PFSK-1 (cell line): ENCODE results near the gene DPF3.

Experiments used
- FOXP2 ChIP-seq: optimal IDR thresholded peaks from 2 replicates; pipeline ENCODE3; 2011; ENCODE audit warnings: borderline replicate concordance, control low read depth, inconsistent platforms; ENCODE audit not compliant: insufficient read depth; ENCODE audit errors: extremely low read length, extremely low read depth
- POLR2AphosphoS5 ChIP-seq: IDR thresholded peaks from 2 replicates; pipeline ENCODE4 v1.6.1; 2012; ENCODE audit warnings: low read depth, mild to moderate bottlenecking, control low read depth, low read length, moderate library complexity
- REST ChIP-seq, 2 experiments: IDR thresholded peaks; 2 replicates each; pipeline versions ENCODE4 v1.6.1 to v1.8.0; 2011 to 2012; ENCODE audit warnings: low read depth in 2 of 2, low read length in 2 of 2, control low read depth in 1 of 2, inconsistent platforms in 1 of 2, mild to moderate bottlenecking in 1 of 2, moderate library complexity in 1 of 2; ENCODE audit not compliant: insufficient read depth in 1 of 2
- SIN3A ChIP-seq: IDR thresholded peaks from 2 replicates; pipeline ENCODE4 v1.6.1; 2012; ENCODE audit warnings: mild to moderate bottlenecking, low read length, moderate library complexity, borderline replicate concordance; ENCODE audit not compliant: insufficient read depth
- TAF1 ChIP-seq: IDR thresholded peaks from 2 replicates; pipeline ENCODE4 v1.6.1; 2012; ENCODE audit warnings: low read length, control low read depth, borderline replicate concordance; ENCODE audit not compliant: insufficient read depth

DNA sequence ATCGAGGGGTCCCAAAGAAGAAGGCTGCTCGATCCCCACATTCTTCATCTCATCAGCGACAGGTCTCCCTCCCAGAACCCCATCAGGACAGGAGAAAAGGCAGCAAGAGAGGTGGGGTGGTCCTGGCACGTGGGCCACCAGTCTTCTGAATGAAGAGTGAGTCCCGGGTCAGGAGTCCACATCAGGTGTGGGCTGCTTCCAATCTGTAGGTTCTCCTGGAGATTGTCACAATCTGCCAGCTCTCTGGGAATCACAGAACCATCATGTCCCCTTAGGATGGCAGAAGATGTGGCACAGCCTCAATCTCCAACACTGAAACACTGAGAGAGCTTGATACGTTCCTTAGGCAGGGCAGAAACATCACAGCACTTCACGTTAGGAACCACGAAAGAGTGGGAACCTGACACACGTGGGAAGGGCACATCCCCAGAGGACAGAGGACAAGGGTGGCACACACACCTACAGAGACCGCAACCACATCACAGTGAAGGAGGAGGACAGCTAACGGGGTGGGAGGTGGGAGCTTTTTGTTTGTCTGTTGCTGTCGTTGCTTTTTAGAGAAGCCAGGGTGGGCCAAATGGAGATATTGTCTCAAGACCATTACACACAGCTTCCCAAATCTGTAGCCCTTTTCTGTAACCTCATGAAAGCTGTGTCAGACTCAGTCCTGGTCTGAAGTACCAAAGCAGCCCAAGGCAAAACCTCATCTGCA is 284.5 kb downstream of the DPF3 start:
- TF ChIP-seq POLR2AphosphoS5: no peak
- TF ChIP-seq REST (IDR thresholded peaks at IDR 0.05; ENCODE audit: insufficient read depth in 1 of 2, low read depth in 2 of 2, low read length in 2 of 2): no peak
- TF ChIP-seq FOXP2: no peak
- no peak for TF ChIP-seq TAF1
- TF ChIP-seq SIN3A: no peak
